ENCODE data around the gene SYNE1.
"Not testable (repeated sequence)": the region's sequence is repeated elsewhere in the genome, so short reads cannot be mapped to it uniquely, and the experiment has no call there.

Gene SYNE1

GRCh38 chr6:152563177-152563576, 74.0 kb downstream of the SYNE1 start:
- DNase-seq (ENCODE audit: low spot score): no peak

- DNase-seq (ENCODE audit: low spot score): not testable (repeated sequence)
Measured at GRCh38 chr6:152558798-152559197, 78.4 kb downstream of the SYNE1 start.

DNA sequence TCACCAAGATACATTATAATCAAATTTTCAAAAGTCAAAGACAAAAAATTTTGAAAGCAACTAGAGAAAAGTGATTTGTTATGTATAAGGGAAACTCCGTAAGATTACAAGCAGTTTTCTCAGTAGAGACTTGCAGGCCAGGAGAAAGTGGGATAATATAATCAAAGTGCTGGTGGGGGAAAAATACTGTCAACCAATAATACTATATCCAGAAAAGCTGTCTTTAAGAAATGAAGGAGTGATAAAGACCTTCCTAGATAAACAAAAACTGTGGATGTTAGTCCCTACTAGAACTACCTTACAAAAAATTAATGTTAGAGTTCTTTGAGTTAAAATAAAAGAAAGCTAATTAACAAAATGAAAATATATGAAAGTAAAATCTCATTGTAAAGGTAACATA, 79.7 kb downstream of the SYNE1 start:
- DNase-seq (ENCODE audit: low spot score): no peak

DNA sequence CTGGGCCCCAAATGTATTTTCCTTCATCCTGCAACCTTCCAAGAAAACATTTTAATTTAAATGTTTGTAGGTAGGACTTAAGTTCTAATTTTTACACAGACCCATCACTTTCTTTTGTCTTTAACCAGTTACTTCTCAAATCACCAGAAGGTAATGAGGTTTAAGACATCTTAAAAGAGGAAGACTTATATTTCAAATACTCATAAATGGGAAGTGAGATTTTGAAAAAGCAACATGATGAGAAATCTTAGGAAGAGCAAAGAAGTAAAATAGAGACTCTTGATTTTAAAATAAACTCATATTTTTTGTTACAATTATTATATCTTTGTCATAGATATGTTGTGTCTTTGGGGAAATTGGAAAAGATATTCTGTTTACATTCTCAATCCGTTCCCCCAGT, 82.3 kb downstream of the SYNE1 start:
- no peak for DNase-seq (ENCODE audit: low spot score)

DNA sequence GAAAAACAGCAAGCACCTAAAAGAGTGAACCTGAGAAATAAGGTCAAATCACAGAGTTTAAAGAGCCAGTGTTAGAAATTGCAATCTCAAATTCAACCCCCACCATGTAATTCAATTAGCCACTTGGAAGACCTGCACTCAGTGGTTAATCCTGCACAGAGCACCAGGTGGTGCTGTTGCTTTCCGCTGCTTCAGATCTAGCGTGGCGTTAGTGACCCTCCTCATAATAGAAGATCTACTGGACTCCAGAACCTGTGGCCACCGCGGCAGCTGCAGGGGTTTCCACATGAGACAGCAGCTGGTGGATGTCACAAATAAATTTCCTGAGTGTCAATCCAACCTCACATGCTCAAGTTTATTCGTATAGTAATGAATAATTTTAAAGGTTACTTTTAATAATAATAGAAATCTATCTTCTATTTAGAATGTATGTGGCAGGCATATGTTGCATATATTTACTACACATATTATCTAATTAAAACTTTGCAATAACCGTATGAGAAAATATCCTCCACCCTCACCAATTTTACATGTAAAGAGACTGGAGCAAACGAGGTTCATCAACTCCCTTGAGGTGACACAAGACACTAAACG, 84.4 kb downstream of the SYNE1 start:
- peak; percentile 59 for DNase-seq (ENCODE audit: low spot score)

- DNase-seq (ENCODE audit: low spot score): no peak
Measured at GRCh38 chr6:152543519-152543918, 93.6 kb downstream of the SYNE1 start.

GRCh38 chr6:152540381-152540780, 96.8 kb downstream of the SYNE1 start:
- DNase-seq (ENCODE audit: low spot score): no peak

GRCh38 chr6:152534541-152534940, 102.6 kb downstream of the SYNE1 start:
- no peak for DNase-seq (ENCODE audit: low spot score)

GRCh38 chr6:152532556-152533422, 104.4 kb downstream of the SYNE1 start:
- no peak for DNase-seq (ENCODE audit: low spot score)

GRCh38 chr6:152531659-152532058, 105.5 kb downstream of the SYNE1 start:
- DNase-seq (ENCODE audit: low spot score): no peak

GRCh38 chr6:152529369-152529768, 107.8 kb downstream of the SYNE1 start:
- DNase-seq (ENCODE audit: low spot score): peak; percentile 7

DNA sequence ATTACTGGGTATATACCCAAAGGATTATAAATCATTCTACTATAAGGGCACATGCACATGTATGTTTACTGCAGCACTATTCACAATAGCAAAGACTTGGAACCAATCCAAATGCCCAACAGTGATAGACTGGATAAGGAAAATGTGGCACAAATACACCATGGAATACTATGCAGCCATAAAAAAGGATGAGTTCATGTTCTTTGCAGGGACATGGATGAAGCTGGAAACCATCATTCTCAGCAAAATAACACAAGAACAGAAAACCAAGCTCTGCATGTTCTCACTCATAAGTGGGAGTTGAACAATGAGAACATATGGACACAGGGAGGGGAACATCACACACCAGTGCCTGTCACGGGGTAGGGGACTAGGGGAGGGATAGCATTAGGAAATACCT, 123.0 kb downstream of the SYNE1 start:
- DNase-seq (ENCODE audit: low spot score): not testable (repeated sequence)

DNA sequence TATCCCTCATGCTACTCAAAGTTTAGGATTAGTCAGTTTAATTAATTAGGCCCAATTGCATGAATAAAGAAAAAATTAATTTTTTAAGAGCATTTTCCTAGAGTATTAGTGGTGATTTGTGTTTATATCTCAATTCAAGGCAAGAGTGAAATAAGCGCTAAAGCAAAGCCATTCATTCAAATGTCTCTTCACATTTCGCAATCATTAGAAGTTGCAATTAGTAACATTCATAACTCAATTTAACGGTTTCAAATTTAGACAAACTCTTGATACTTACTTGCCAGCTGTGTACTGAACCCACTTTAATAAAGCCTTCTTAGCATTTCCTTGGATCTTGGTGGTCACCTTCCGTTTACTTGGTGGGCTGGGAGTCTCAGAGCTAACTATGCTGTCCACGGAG, 127.2 kb downstream of the SYNE1 start:
- no peak for DNase-seq (ENCODE audit: low spot score)

DNA sequence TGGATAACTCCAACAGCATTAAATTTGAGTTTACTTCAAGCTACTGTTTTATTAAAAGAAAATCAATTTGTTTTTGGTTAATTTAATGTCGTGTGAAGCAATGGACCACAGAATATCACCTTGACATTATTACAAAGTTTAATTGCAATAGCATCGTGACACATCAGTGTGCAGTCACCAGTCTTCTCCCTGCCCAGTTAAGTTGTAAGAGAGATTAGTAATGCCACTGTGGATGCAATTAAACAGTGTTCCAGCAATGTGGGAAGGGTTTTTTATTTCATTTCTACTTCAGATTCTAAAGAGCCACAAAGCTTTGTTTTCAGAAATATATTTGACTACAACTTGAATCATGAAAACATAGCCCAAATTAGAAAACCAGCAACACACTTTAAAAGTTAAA, 128.7 kb downstream of the SYNE1 start:
- no peak for DNase-seq (ENCODE audit: low spot score)

GRCh38 chr6:152503546-152503945, 133.6 kb downstream of the SYNE1 start:
- no peak for DNase-seq (ENCODE audit: low spot score)

GRCh38 chr6:152502421-152503188, 134.6 kb downstream of the SYNE1 start:
- DNase-seq (ENCODE audit: low spot score): no peak

- DNase-seq (ENCODE audit: low spot score): no peak
Measured at GRCh38 chr6:152499931-152500330, 137.2 kb downstream of the SYNE1 start.

GRCh38 chr6:152496731-152497130, 140.4 kb downstream of the SYNE1 start:
- no peak for DNase-seq (ENCODE audit: low spot score)

DNA sequence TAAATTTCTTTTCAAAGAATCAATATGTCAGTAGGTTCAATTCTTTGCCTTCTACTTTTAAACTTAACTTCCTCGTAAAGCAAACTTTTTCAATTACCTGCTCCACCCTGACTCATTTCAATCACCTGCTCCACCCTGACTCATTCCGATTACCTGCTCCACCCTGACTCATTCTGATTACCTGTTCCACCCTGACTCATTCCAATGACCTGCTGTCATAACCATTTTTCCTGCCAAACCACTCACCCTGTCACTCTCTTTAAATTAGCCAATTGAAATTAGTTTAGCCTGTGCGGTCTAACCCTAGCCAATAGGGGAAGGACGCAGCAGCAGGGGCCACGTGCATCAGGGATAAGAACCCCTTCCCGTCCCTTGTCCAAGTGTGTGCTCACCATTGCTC, 141.7 kb downstream of the SYNE1 start:
- DNase-seq (ENCODE audit: low spot score): not testable (repeated sequence)

GRCh38 chr6:152492281-152492680, 144.9 kb downstream of the SYNE1 start:
- DNase-seq (ENCODE audit: low spot score): not testable (repeated sequence)

GRCh38 chr6:152491501-152491900, 145.7 kb downstream of the SYNE1 start:
- DNase-seq (ENCODE audit: low spot score): not testable (repeated sequence)

DNA sequence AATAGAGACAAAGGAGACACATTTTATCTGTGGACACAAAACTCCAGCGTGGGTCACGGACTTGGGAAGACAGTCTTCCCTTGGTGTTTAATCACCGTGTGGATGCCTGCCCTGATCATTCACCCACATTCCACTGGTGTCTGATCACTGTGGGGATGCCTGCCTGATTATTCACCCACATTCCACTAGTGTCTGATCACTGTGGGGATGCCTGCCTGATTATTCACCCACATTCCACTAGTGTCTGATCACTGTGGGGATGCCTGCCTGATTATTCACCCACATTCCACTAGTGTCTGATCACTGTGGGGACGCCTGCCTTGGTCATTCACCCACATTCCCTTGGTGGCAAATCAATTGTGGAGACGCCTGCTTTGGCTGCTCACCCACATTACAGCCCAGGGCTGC, 146.2 kb downstream of the SYNE1 start:
- peak; percentile 10 for DNase-seq (ENCODE audit: low spot score)

DNA sequence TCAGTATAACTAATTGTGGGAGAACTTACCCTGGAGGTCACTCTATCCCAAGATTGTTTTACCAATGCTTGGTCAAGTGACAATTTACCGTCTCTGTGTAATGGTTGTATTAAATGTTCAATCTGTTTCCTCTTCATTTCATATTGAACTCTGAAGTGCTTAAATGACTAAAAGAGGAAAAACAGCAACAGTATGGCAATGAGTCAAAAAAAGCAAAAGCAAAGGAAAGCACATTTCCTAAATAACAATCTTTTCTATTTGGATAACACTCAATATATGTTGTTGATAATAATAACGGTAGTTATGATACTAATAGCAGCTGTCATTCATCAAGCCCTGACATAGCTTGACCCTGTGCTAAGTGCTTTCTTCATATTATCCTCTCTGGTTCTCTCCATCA, 152.4 kb downstream of the SYNE1 start:
- DNase-seq (ENCODE audit: low spot score): no peak
